GM18508 (cell line): ENCODE data around the gene VWA3B.

Experiments
- ATAC-seq: cut with Tn5 transposase; IDR thresholded peaks from one replicate; pipeline ENCODE4 v1.9.1; 2021; ENCODE audit warnings: moderate number of reproducible peaks; ENCODE audit not compliant: insufficient read depth, unreplicated experiment

Gene VWA3B

DNA sequence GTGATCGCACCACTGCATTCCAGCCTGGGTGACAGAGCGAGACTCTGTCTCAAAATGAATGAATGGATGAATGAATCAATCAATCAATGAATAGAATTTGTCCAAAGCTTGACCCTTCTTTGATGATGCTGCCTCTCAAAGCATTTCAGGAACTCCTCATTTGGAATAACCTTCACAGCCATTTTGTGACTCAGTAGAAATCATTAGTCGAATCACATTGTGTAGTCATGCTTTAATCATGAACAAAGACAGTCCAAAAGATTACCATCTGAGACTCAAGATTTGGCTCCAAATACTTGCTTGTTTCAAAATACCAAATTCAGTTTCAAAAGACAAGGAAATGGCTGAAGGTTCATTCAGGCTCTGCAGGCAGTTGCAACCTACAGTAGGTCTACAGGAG, 83.1 kb downstream of the VWA3B start:
- no peak for ATAC-seq

GRCh38 chr2:98172150-98172765, 85.3 kb downstream of the VWA3B start:
- no peak for ATAC-seq

DNA sequence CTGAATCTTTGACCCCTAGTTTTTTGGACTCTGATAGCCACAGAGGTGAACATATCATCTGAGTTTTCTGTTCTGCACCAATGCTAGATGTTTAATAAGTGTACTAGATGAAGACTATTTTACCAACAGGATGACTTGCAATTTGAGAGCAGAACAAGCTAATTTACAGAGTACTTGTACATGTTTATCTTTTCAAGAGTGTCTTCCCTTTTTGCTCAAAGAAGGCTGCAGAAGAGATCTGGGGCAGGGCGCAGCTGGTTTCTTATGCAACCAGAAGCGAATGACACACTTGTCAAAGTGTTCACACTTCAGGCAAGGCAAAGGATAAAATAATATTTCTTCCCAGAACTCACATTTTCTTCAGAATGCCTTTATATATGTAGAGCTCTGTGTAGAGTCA, 86.0 kb downstream of the VWA3B start:
- ATAC-seq = no peak

GRCh38 chr2:98175811-98176210, 88.8 kb downstream of the VWA3B start:
- no peak for ATAC-seq

DNA sequence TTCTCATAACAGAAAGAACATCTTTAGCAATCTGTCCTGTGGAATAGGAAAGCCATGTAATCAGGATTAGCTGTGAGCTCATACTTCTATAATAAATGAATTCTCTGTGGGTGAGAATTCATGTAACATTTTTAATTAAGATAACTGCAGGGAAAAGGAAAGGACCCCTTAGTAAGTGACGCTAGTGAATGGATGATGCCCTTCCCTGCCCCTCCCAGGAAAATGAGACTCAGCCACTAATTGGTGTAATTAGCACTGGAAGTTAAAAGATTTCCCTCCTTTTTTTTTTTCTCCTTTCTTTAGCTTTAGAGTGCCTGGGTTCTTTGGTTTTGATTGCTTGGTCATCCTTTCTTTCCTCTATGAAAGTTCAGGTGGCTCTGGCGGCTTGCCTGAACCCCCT, 90.3 kb downstream of the VWA3B start:
- ATAC-seq = no peak

DNA sequence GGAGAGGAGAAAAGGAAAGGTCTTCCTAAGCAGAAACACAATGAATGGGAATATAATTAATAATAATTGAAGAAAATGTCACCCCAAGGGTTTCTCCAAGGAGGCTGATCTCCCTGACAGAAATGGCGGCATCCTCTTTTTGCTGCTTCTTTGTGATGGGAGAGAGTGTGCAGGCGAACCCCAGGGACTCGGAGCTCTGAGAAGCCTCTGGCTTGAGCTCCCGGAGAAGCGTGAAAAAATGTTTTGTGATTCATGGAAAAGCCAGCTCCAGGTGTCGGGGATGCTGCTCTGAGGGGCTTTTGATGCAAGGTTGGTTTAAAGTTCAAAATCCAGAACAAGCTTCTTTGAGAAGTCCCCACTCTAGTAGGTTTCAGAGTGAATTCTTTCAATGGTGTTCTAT, 91.0 kb downstream of the VWA3B start:
- no peak for ATAC-seq

GRCh38 chr2:98180456-98180855, 93.5 kb downstream of the VWA3B start:
- no peak for ATAC-seq

DNA sequence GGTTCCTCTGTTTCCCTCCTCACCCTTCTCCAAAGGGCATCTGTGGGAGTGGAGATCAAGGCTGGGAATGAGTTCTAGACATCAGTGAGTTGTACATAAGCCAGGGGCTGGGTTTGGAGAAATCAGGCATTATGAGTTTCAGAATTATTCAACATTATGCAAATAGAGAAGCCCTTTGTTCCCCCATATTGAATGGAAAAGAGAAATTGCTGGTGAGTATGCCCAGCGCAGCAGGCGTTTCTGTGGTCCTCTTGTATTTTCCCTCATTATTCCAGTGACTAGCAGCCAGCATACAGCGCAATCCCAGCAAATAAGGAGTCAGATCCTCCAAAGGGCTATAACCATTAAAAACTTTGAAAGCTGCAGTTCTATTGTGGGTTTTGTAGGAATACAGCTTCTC, 94.4 kb downstream of the VWA3B start:
- ATAC-seq = no peak

DNA sequence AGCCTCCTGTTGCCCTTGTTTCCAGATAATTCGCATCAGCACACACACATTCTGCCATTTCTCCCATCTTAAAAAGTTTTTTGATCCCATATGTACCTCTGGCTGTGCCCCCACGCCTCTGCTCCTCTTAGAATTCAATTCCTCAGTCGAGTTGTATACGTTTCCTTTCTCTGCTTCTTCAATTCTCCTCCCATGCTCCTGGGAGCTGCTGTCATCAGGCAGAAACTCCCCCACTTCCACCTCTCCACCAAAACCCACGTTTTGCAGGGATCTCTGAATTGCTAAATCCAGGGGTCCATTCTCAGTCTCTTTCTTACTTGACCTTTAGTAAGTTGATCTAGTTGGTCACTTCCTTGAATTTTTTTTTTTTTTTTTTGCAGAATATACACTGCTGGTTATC, 98.8 kb downstream of the VWA3B start:
- no peak for ATAC-seq

- no peak for ATAC-seq
Observed at GRCh38 chr2:98187194-98187593, 100.2 kb downstream of the VWA3B start.

DNA sequence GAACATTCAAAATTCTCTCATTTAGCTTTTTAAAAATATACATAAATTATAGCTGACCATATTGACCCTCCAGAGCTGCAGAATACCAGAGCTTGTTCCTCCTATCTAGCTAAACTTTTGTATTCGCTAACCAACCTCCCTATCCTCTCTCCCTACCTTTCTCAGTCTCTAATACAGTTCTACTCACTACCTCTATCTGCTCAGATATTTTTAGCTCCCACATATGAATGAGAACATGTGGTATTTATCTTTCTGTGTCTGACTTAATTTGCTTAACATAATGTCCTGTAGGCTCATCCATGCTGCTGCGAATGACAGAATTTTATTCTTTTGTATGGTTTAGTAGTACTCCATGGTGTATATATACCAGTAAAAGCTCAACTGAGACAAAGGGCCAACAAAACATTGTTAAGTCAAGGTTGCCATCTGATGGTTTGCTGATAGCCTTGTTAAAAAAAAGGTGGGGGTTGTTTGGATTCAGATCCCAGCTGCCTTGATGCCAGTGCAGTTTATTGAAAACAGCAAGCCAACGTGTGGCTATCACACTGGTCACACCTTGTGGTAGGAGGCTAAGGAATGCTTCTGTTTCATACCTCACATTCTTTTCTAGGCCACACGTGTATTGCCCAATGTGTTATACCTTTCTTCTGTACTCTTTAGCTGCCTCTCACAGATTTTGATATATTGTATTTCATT, 101.5 kb downstream of the VWA3B start:
- no peak for ATAC-seq

GRCh38 chr2:98191883-98192282, 104.9 kb downstream of the VWA3B start:
- no peak for ATAC-seq

DNA sequence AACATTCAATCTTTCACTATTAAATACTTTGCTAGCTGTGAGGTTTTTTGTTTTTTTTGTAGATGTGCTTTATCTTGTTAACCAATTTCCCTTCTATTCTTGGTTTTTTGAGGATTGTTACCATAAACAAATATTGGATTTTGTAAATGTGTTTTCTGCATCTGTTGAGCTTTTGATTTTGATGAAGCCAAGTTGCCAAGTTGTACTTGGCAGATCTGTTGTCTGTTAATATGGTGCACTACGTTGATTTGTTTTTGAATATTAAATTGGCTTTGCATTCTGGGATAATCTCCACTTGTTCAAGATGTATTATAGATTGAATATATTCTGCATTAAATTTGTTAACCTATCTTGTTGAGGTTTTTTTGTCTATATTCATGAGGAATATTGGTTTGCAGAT, 114.6 kb downstream of the VWA3B start:
- no peak for ATAC-seq

- ATAC-seq = no peak
Observed at GRCh38 chr2:98205889-98206288, 118.9 kb downstream of the VWA3B start.

DNA sequence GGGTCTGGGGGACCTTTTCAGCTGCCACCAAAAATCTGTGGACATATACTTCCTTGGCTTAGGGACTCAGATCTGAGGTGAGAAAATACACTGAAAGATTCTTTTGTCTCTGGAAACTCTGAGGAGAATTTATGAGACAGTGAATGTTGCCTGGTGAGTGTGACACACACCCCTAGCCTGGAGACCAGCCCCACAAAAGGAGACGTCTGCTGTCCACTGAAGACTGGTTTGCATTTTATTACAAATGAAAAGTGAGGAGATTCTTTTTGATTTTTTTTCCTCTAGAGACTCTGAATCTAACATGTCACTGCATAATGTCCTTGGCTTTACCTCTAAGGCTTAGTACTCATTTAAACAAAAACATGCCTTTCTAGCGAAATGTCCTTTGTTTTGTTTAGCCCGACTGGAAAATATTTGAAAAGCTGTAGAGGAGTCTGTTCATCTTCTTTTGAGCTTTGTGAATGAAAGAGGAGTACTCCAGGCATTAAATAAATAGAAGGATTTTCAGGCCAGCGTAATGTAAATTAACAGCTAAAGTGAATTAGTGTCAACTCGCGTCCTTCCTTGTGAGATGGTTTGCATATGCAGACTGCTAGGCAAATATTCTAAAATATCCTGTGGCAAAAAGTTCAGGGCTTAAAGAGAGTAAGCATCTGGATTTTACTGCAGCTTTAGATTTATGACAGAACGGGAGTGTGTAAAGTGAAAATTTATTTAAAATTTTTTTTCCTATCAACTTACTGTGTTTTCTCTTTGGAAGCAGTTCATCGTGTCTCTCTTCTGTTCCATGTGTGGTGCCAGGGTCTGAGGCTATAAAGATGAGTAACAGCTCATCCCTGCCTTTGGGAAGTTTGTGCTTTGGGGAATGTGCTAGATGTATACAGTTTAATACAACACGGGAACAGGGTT, 125.4 kb downstream of the VWA3B start:
- no peak for ATAC-seq

GRCh38 chr2:98216616-98217015, 129.6 kb downstream of the VWA3B start:
- ATAC-seq = no peak

GRCh38 chr2:98219152-98219551, 132.2 kb downstream of the VWA3B start:
- no peak for ATAC-seq

DNA sequence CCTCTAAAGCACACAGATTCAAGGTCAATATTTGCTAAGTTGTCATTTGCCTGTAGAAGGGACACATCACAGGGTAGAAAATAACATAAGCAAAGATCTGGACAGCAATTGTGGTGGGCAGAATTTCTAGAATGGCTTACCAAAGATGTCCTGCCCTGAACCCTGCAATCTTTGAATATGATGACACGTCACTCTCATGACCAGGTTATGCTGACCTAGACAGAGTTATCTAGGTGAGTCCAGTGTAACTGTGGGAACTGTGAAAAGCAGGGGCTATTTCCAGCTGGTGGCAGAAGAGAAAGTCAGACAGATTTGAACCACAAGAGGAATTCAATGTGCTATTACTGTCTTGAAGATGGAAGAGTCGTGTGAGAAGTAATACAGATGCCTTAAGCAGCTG, 147.0 kb downstream of the VWA3B start:
- no peak for ATAC-seq

DNA sequence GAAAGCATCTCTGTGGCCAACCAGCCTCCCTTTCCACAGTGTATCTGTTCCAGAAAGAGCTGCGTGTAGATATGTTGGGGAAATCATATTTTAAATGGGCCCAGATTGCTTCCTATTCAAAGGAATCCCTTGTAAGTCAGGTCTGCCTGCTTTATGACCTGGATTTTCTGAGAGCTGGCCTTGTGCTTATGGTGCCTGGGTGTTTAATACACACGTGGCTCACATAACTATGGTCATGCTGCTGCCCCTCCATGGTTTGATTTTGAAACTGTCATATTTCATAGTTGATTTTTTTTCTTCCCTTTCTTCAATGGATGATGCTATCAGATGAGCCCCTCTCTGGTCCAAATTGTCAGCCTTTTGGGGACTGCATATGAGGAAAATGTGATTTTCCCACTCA, 147.8 kb downstream of the VWA3B start:
- ATAC-seq = no peak

DNA sequence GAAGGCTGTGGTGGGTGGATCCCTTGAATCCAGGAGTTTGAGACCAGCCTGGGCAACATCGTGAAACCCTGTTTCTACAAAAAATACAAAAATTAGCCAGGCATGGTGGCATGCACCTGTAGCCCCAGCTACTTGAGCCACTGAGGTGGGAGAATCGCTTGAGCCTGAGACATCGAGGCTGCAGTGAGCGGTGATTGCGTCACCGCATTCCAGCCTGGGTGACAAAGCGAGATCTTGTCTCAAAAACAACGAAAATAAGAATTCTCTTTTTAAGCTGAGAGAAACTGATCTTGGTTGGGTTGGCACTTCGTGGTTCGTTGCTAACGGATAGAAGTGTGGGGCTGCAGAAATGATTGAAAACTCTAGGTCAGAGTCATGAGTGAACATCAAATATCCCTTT, 150.0 kb downstream of the VWA3B start:
- no peak for ATAC-seq

DNA sequence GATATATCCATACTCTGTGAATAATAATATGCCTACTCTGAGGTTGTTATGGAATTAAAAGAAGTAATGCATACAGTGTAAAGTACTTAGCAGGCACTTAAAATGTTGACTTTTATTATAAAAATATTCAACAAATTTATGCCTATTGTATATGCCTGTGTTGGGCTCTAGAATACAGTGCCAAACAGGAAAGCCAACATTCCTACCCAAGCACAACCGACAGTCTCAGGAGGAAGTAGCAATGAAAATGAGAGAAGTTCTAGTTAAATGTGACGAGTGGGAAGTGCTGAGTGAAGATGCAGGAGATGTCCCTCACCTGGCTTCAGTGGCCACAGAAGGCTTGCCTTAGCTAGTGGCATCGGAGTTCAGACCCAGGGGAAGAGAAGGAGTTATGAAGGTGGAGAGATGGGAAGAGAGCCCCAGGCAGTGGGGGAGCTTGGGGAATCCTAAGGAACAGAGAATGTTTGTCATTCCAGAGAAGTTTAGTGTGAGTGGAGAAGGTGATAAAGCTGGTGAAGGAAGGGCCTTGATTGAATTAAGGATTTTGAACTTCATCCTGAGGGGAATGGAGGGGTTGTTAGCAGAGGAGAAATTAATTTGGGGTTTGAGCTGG, 153.9 kb downstream of the VWA3B start:
- no peak for ATAC-seq
